Panc1 (cell line): ENCODE results near the gene UACA. TPM values are rescaled to one million over a fixed set of nuclear protein-coding genes. Genes with fewer than 3 reads are reported as not detected.

Experiments
- ATAC-seq: fragments of 200-7000 bp; cut with Tn5 transposase; 2 replicates; pipeline ENCODE4 v1.9.1; 2020; ENCODE audit warnings: mild to moderate bottlenecking, moderate library complexity
- BruUV-seq: library from RNA; stranded (reverse); fragments of 400-500 nt; replicated peaks from 2 replicates; lab custom pipeline; 2021; lab: Mats Ljungman, UMichigan
- CTCF ChIA-PET: fragments of 300-600 bp; sonication (Branson Sonifier 250); formaldehyde crosslinking; loops from one replicate; lab custom pipeline; 2022; ENCODE audit warnings: antibody characterized with exemption; lab: Charles Lee
- POLR2A ChIA-PET: fragments of 300-600 bp; sonication (Branson Sonifier 250); formaldehyde crosslinking; loops from one replicate; lab custom pipeline; 2022; ENCODE audit warnings: antibody characterized with exemption; lab: Charles Lee
- DNase-seq: peaks from one replicate; pipeline ENCODE4 v3.0.0-alpha.2; 2010; ENCODE audit warnings: low read depth, low spot score
- H3K27ac ChIP-seq: 2 replicates; pipeline ENCODE4 v1.5.1; 2011; ENCODE audit warnings: mild to moderate bottlenecking, low read length, inconsistent platforms
- H3K27me3 ChIP-seq: fragments of 200-500 bp; sonication (Bioruptor generic); 2 replicates; pipeline ENCODE4 v1.6.0; 2014; ENCODE audit warnings: low read length, inconsistent platforms; ENCODE audit not compliant: control insufficient read depth, insufficient read depth
- H3K36me3 ChIP-seq: fragments of 200-500 bp; sonication (Bioruptor generic); 2 replicates; pipeline ENCODE4 v1.5.1; 2014; ENCODE audit warnings: inconsistent platforms, mild to moderate bottlenecking, low read length, moderate library complexity; ENCODE audit not compliant: control insufficient read depth, insufficient read depth
- H3K4me1 ChIP-seq: 2 replicates; pipeline ENCODE4 v1.5.1; 2011; ENCODE audit warnings: inconsistent platforms, mild to moderate bottlenecking, low read length, moderate library complexity; ENCODE audit not compliant: control insufficient read depth, insufficient read depth
- H3K4me3 ChIP-seq, 2 experiments: 2 replicates each; pipeline ENCODE4 v1.5.1; 2011 to 2012; ENCODE audit warnings: low read depth in 2 of 2, low read length in 2 of 2, mild to moderate bottlenecking in 2 of 2, inconsistent platforms in 1 of 2, moderate library complexity in 1 of 2
- H3K9me3 ChIP-seq: fragments of 200-500 bp; sonication (Bioruptor generic); 2 replicates; pipeline ENCODE4 v1.5.1; 2014; ENCODE audit warnings: low read depth, mild to moderate bottlenecking, inconsistent platforms, low read length, moderate library complexity; ENCODE audit not compliant: control insufficient read depth, insufficient read depth
- CTCF ChIP-seq: fragments of 450-650 bp; IDR thresholded peaks from 2 replicates; pipeline ENCODE4 v1.5.1; 2017; ENCODE audit warnings: mild to moderate bottlenecking
- POLR2AphosphoS5 ChIP-seq: IDR thresholded peaks from 2 replicates; pipeline ENCODE4 v1.6.1; 2012; ENCODE audit warnings: mild to moderate bottlenecking, low read depth, low read length, moderate library complexity
- REST ChIP-seq, 2 experiments: IDR thresholded peaks; 2 replicates each; pipeline ENCODE4 v1.6.1; 2011 to 2012; ENCODE audit warnings: low read depth in 2 of 2, control low read depth in 1 of 2, low read length in 1 of 2, mild to moderate bottlenecking in 1 of 2, moderate library complexity in 1 of 2; ENCODE audit not compliant: insufficient read depth in 1 of 2
- SIN3A ChIP-seq: IDR thresholded peaks from 2 replicates; pipeline ENCODE4 v1.6.1; 2012; ENCODE audit warnings: low read depth, mild to moderate bottlenecking, low read length, moderate library complexity, borderline replicate concordance; ENCODE audit not compliant: insufficient read depth
- TCF7L2 ChIP-seq: IDR thresholded peaks from 2 replicates; pipeline ENCODE4 v1.6.1; 2011; ENCODE audit warnings: mild to moderate bottlenecking, low read depth, low read length, inconsistent platforms
- in situ Hi-C: cut with HindIII; loops from 2 replicates; pipeline ENCODE4 v1.10.0; 2016; ENCODE audit warnings: low sequenced_read_pairs, low pct_unique_long_range_greater_than_20kb
- intact Hi-C: fragments of 100-400 bp; cut with micrococcal nuclease; formaldehyde crosslinking; loops from one replicate; pipeline ENCODE4 v1.10.0; 2022; ENCODE audit not compliant: unreplicated experiment
- total RNA-seq: library from RNA; stranded (reverse); gene quantifications from one replicate; pipeline ENCODE4 v1.2.1, GENCODE V29; 2021; ENCODE audit not compliant: unreplicated experiment

The UACA gene
- total RNA-seq, 1 experiment from 2014 or later, result 303 TPM

- in situ Hi-C loops, result no loop called here
- CTCF ChIA-PET, result no interaction called here
- POLR2A ChIA-PET, result interaction anchor here (0.6 to 1.1 kb wide), 3 partner anchors 8 to 445 kb away, joined by 3 to 10 read pairs (median 4); no protein-coding TSS in a partner anchor
These were observed 15.1 kb upstream of the UACA start for GRCh38 chr15:70778258-70779076.

More at GRCh38 chr15:70778258-70779076, 15.1 kb upstream of the UACA start:
- ATAC-seq, result peak; percentile 90
- Histone ChIP-seq H3K27ac (peak overlapping the region; percentile 85), H3K27me3 (no peaks in the 10 kb centered on the region), H3K9me3 (no peaks in the 10 kb centered on the region), H3K4me3 (no peak overlapping the region), H3K4me1 (peaks cover 24% of the 10 kb centered on the region), H3K36me3 (no peaks in the 10 kb centered on the region)
- BruUV-seq, result no TSS peak
- intact Hi-C loops, result no loop called here
- TF ChIP-seq SIN3A, result no peak
- TF ChIP-seq TCF7L2, result no peak
- no peak for TF ChIP-seq POLR2AphosphoS5
- TF ChIP-seq CTCF, result no peak
- no peak for TF ChIP-seq REST (IDR thresholded peaks at IDR 0.05; ENCODE audit: insufficient read depth in 1 of 2, low read depth in 2 of 2, low read length in 1 of 2)
- peak; percentile 88 for DNase-seq
